H1 (cell line): ENCODE data around the gene IFITM10. TPM values are rescaled to one million over a fixed set of nuclear protein-coding genes. Genes with fewer than 3 reads are reported as not detected.

ENCODE experiments used
- BACH1 ChIP-seq: IDR thresholded peaks from 2 replicates; pipeline ENCODE4 v1.6.1; 2012; ENCODE audit warnings: low read length, improper control_type of control experiment
- RNF2 ChIP-seq: fragments of 200-900, 300-1000 bp; sonication (generic); IDR thresholded peaks from 2 replicates; pipeline ENCODE4 v1.7.1; 2016; ENCODE audit warnings: borderline replicate concordance, low read depth, mild to moderate bottlenecking, antibody characterized with exemption, low read length; ENCODE audit not compliant: poor library complexity, severe bottlenecking; ENCODE audit errors: missing control alignments
- TCF12 ChIP-seq: IDR thresholded peaks from 2 replicates; pipeline ENCODE4 v1.6.1; 2011; ENCODE audit warnings: low read depth, mild to moderate bottlenecking, low read length
- polyA plus RNA-seq, 7 experiments: library from polyadenylated mRNA; depleted of rRNA in 3 of 7; stranded (reverse) in 5 of 7; unstranded in 2 of 7; fragments of >200 nt in 5 of 7; fragments of 200-250 nt in 2 of 7; gene quantifications; 1 replicate in 5 of 7; 2 replicates in 1 of 7; 4 replicates in 1 of 7; pipeline versions ENCODE4 v1.2.1 to v1.2.3, GENCODE V29; 2011 to 2013; ENCODE audit warnings: missing spikeins in 2 of 7, mixed read lengths in 2 of 7
- total RNA-seq: library from RNA; stranded (reverse); fragmentation: NEBNext Ultra II Directional; extraction: Animal tissue kit (Norgen Biotek cat#: 25700); gene quantifications from 2 replicates; pipeline ENCODE4 v1.2.1, GENCODE V29; 2021

IFITM10 gene
- total and polyA plus RNA-seq, 2 of the 8 experiments (the other 6 are each of a cell fraction or from before 2014, with no cell fraction given) = 0.08 to 0.22 TPM

DNA sequence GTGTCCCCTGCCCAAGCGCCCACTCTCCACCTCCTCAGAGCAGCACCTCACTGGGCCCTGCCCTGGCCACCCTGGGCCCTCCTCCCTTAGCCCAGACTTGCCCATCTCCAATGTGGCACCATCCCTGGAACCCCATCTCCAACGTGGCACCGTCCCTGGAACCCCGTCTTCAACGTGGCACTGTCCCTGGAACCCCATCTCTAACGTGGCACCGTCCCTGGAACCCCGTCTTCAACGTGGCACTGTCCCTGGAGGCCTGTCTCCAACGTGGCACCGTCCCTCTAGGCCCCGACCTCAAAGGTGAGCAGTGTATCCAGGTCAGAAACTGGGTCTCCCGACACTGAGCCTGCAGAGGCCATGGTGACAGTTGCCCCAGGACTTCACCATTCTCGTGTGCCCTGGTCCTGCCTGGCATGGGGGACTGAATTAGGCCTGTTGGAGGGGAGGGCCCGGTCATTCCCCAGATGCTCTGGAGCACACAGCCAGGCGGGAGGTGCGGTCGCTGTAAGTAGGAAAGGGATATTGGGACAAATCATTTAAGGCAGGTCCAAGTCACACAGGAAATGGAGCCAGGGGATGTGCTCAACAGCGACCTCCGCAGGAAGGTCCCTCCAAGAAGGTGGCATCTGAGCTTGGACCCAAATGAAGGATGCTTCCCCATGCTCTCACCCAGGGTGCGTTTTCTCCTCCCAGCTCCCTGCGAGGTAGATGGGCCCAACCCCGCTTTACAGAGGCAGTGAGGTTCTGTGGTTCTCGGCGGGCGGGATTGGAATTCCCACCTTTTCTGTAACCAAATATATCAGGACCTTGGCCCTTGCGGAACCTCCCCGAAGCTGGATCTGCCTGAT is 15.7 kb upstream of the IFITM10 start (continued):
- TF ChIP-seq RNF2 (no peak), TCF12 (no peak), BACH1 (no peak)
